Activated CD8-positive, alpha-beta memory T cell treated with anti-CD3 and anti-CD28 coated beads, Interleukin-2, amount 10 ng/mL, durations not matched to agents 7 days and 5 days (primary cell): ENCODE results near the gene NCK1. TPM values are rescaled to one million over a fixed set of nuclear protein-coding genes. Genes with fewer than 3 reads are reported as not detected.

Source experiments
- ATAC-seq: fragments of 150-1000 bp; cut with Tn5 transposase; one replicate; pipeline ENCODE4 v1.10.0; 2021; ENCODE audit warnings: moderate library complexity
- CTCF ChIA-PET: fragments of 350-600 bp; sonication (Branson Sonifier 250); formaldehyde crosslinking; loops from one replicate; lab custom pipeline; 2021; ENCODE audit warnings: antibody characterized with exemption; lab: Charles Lee
- DNase-seq: peaks from one replicate; pipeline ENCODE4 v3.0.0-alpha.2; 2020
- H3K27ac Mint-ChIP-seq: one replicate; pipeline ENCODE4 v1.8.0; 2021; ENCODE audit warnings: mild to moderate bottlenecking, mixed read lengths
- H3K27me3 Mint-ChIP-seq: one replicate; pipeline ENCODE4 v1.8.0; 2021; ENCODE audit warnings: mixed read lengths
- H3K36me3 Mint-ChIP-seq: one replicate; pipeline ENCODE4 v1.8.0; 2021; ENCODE audit warnings: mild to moderate bottlenecking, mixed read lengths
- H3K4me1 Mint-ChIP-seq: one replicate; pipeline ENCODE4 v1.8.0; 2021; ENCODE audit warnings: mixed read lengths
- H3K4me3 Mint-ChIP-seq: one replicate; pipeline ENCODE4 v1.8.0; 2021; ENCODE audit warnings: mild to moderate bottlenecking, moderate library complexity, mixed read lengths
- H3K9me3 Mint-ChIP-seq: one replicate; pipeline ENCODE4 v1.8.0; 2022; ENCODE audit warnings: low read depth, mixed read lengths
- total RNA-seq, 2 experiments: library from RNA; stranded (reverse); gene quantifications; one replicate each; pipeline ENCODE4 v1.2.3, GENCODE V29; 2021

NCK1 gene
- total RNA-seq, 2 experiments from 2014 or later = 37.1 to 37.4 TPM

DNA sequence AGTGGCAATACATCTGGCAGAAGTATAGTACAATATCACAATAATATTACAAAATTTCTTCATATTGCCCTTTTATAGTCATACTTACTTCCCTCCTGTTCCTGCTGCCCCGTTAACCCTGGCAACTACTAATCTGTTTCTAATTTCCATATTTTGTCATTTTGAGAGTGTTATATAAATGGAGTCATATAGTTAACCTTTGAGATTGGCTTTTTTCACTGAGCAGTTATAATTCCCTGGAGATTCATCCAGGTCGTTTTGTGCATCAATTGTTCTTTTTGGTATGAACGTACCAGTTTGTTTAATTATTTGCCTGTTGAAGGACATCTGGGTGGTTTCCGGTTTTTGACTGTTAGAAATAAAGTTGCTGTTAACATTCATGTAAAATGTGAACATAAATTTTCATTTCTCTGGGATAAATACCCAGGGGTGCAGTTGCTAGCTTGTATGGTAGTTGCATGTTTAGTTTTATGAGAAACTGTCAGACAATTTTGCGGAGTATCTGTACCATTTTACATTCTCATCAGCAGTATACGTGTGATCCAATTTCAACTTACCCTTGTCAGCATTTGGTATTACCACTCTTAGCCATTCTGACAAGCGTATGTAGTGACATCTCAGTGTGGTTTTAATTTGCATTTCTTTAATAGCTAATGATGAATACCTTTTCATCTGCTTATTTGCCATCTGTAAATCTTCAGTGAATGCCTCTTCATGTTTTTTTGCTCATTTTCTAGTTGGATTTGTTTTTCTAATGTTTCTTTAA lies 63.6 kb downstream of the NCK1 start:
- no peak overlapping the region for H3K27ac Mint-ChIP-seq
- CTCF ChIA-PET = interaction anchor here (1.0 kb wide), 1 partner anchor 64 kb away, joined by 3 read pairs; the partner anchor contains the start of gene NCK1

DNA sequence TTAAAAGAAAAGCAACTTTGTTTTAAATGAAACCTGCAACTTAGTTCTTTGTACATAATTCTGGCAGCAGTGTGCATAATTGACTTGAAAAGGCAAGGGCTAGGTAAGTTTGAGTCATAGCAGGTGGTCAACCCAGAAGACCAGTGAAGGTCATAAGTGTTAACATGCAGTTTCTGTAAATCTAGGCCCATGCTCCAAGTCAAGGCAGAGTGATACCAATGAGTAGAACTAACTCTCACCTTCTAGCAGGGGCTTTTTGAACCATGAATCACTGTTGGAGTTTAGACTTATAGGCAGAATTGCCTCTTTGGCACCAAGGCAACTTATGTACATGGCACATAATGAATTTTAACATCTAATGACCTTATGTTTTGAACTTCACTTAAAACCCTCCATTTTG lies 66.2 kb downstream of the NCK1 start:
- ATAC-seq (no peak), DNase-seq (no peak)
- Mint-ChIP-seq H3K27me3 (no peaks in the 10 kb centered on the region), H3K4me3 (no peak overlapping the region), H3K4me1 (peaks cover 35% of the 10 kb centered on the region), H3K9me3 (no peaks in the 10 kb centered on the region), H3K27ac (no peak overlapping the region), H3K36me3 (peaks cover 35% of the 10 kb centered on the region)
- CTCF ChIA-PET = no interaction called here

More for the DNA sequence above, 63.6 kb downstream of the NCK1 start:
- DNase-seq (no peak), ATAC-seq (no peak)
- Mint-ChIP-seq H3K4me3 (no peak overlapping the region), H3K27me3 (no peaks in the 10 kb centered on the region), H3K9me3 (no peaks in the 10 kb centered on the region), H3K4me1 (peaks cover 41% of the 10 kb centered on the region), H3K36me3 (peaks cover 31% of the 10 kb centered on the region)

DNA sequence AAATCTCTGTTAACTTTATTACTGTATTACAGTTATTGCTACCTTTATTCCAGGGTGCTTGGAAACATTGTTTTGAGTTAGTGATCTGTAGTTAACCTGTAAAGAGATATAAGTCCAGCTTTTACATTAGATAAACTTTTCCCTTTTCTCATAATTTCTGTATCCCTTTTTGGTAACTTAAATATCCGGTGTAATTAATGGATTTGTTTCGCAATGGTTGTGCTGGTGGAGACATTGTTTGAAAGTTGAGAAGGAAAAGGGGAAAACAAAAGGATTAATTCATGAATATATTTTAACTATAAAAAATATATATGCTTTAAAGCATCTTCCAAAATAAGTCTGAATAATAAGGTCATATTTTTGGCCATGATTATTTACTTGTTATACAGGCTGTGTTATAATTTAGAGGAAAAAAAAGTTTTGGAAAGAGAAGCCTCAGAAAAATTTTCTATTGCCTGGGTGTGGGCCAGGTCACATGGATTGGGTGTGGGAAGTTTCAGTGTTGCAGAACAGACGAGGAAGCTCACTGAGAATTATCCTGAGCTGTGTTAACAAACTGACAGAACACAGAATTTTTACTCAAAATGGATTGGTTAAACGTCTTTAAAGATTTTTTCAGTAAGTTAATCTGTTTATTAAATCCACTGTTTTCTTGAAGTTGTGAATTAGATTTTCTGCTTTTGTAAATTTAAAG lies 68.1 kb downstream of the NCK1 start:
- Mint-ChIP-seq H3K4me3 (no peak overlapping the region), H3K27ac (no peak overlapping the region), H3K27me3 (no peaks in the 10 kb centered on the region), H3K36me3 (peaks cover 44% of the 10 kb centered on the region), H3K9me3 (no peaks in the 10 kb centered on the region), H3K4me1 (peaks cover 32% of the 10 kb centered on the region)
- ATAC-seq (no peak), DNase-seq (no peak)
- CTCF ChIA-PET = interaction anchor here (1.3 kb wide), 1 partner anchor 69 kb away, joined by 3 read pairs; the partner anchor contains the start of gene NCK1

DNA sequence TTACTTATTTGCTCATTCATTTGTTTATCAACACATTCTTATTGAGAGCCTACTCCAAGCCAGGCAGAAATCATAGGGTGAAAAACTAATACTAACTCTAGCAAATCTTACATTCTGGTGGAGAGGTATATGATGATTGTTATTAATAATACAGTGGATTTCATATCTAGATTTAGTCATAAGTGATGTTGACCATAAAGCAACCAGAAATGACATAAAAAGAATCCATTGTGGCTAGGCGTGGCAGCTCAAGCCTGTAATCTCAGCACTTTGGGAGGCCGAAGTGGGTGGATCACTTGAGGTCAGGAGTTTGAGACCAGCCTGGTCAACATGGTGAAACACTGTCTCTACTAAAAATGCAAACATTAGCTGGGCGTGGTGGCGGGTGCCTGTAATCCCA lies 69.6 kb downstream of the NCK1 start:
- H3K4me3 Mint-ChIP-seq = no peak overlapping the region
- H3K27ac Mint-ChIP-seq = no peak overlapping the region
- CTCF ChIA-PET = interaction anchor here (0.7 to 1.3 kb wide), 2 partner anchors 30 to 70 kb away, joined by 3 read pairs; partner anchors contain the start of gene NCK1
- DNase-seq (no peak), ATAC-seq (no peak)
- peaks cover 50% of the 10 kb centered on the region for H3K36me3 Mint-ChIP-seq
- H3K9me3 Mint-ChIP-seq = no peaks in the 10 kb centered on the region
- peaks cover 30% of the 10 kb centered on the region for H3K4me1 Mint-ChIP-seq
- H3K27me3 Mint-ChIP-seq = no peaks in the 10 kb centered on the region

DNA sequence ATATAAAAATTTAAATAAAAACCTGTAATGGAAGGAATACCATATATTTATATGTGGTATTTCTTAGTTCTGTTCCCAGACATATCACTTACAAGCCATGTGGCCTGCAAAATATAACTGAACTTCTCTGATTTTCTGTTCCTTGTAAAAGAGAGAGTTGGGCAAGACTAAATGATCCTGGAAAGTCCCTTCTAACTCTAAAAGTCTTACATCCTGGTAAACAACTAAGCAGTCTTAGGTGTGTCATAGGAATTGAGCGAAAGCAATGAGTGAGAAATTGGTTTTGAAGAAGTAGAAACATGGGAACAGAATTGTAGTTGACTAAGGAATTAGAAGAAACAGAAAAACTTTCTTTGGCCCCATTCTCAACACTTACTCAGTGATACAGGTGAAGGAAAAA lies 70.5 kb downstream of the NCK1 start:
- Mint-ChIP-seq H3K27me3 (no peaks in the 10 kb centered on the region), H3K9me3 (no peaks in the 10 kb centered on the region), H3K36me3 (peaks cover 55% of the 10 kb centered on the region), H3K4me3 (no peak overlapping the region), H3K27ac (no peak overlapping the region), H3K4me1 (peaks cover 27% of the 10 kb centered on the region)
- CTCF ChIA-PET = no interaction called here
- ATAC-seq (no peak), DNase-seq (no peak)

DNA sequence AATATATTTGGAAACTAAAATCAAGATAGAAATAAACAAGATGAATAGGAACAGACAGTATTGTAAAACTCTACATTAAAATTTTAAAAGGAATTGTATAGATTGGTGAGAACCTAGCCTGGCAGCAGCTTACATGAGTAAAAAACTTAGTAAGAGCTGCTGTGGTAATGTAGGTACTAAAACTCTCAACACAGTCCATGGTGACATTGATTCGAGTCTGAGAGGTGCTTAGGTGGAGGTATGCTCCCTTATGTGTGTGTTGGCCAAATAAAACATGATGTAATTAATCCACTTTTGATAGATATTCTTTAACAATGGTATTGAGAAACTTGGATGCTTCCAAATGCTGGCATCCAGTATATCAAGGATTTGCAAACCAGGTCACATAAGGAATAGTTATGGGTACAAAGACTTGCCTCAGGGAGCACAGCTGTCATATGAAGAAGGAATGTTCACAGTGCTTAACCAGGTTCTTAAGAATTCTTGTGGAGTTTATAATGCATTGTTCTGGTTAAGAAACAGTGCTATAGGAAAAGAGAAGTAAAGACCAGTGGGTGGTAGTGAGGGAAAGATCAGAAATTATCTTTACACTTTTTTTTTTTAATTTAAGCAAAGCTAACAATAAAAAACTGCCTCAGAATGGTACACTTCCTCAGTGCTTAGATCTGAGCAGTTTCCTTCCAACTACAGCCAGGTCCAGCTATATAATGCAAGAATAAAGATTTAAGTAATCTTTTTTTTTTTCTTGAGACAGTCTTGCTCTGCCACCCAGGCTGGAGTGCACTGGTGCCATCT lies 71.2 kb downstream of the NCK1 start:
- CTCF ChIA-PET = no interaction called here
- DNase-seq (no peak), ATAC-seq (no peak)
- no peaks in the 10 kb centered on the region for H3K27me3 Mint-ChIP-seq
- H3K4me1 Mint-ChIP-seq = peaks cover 24% of the 10 kb centered on the region
- no peak overlapping the region for H3K27ac Mint-ChIP-seq
- H3K9me3 Mint-ChIP-seq = no peaks in the 10 kb centered on the region
- peaks cover 54% of the 10 kb centered on the region for H3K36me3 Mint-ChIP-seq
- H3K4me3 Mint-ChIP-seq = no peak overlapping the region

DNA sequence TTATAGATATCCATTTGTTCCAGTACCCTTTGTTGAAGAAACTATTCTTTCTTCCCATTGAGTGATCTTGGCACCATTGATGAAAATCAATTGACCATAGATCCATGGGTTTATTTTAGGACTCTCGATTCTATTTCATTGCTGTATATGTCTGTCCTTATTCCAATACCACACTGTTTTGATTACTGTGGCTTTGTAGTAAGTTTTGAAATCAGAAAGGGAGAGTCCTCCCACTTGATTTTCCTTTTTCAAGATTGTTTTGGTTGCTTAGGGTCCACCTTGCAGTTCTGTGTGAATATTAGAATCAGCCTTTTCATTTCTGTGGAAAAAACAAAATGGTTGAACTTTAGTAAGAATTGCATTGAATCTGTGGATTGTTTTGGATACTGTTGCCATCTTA lies 75.2 kb downstream of the NCK1 start:
- no peaks in the 10 kb centered on the region for H3K27me3 Mint-ChIP-seq
- CTCF ChIA-PET = no interaction called here

DNA sequence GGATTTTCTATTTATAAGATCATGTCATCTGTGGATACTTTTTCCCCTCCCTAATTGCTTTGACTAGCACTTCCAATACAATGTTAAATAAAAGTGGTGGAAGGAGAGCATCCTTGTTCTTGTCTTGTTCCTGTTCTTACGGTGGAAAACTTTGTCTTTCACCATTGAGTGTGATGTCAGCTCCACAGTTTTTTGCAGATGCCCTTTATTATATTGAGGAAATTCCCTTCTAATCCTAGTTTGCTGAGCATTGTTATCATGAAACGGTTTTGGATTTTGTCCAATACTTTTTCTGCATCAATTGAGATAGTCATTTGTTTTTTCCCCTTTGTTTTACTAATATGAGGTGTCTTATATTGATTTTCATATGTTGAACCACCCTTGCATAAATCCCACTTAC lies 75.8 kb downstream of the NCK1 start:
- Mint-ChIP-seq H3K4me1 (peaks cover 21% of the 10 kb centered on the region), H3K27ac (no peak overlapping the region), H3K4me3 (no peak overlapping the region), H3K27me3 (no peaks in the 10 kb centered on the region), H3K36me3 (peaks cover 39% of the 10 kb centered on the region), H3K9me3 (no peaks in the 10 kb centered on the region)
- no peak for DNase-seq
- no peak for ATAC-seq
- CTCF ChIA-PET = interaction anchor here (0.5 kb wide), 1 partner anchor 1388 kb away, joined by 3 read pairs; no protein-coding TSS in a partner anchor

More for the DNA sequence above, 75.2 kb downstream of the NCK1 start:
- peaks cover 22% of the 10 kb centered on the region for H3K4me1 Mint-ChIP-seq
- DNase-seq = no peak
- H3K36me3 Mint-ChIP-seq = peaks cover 39% of the 10 kb centered on the region
- no peak for ATAC-seq
- H3K9me3 Mint-ChIP-seq = no peaks in the 10 kb centered on the region
- no peak overlapping the region for H3K4me3 Mint-ChIP-seq
- H3K27ac Mint-ChIP-seq = no peak overlapping the region

DNA sequence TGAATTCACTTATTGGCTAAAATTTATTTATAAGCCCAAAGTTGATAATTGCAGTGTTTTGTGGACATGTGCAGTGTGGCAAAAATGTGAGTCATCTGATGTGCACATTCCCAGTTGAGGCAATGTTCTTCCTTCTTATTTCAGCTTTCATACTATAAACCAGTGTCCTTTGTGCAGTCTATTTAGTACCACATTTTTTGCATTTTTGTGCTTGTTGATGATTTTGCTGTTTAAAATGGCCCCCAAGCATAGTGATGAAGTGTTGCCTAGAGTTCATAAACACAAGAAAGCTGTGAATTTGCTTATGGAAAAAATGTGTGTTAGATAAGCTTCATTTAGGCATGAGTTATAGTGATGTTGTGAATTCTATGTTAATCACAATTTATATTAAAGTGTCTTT lies 76.3 kb downstream of the NCK1 start:
- Mint-ChIP-seq H3K4me3 (no peak overlapping the region), H3K9me3 (no peaks in the 10 kb centered on the region), H3K27ac (no peak overlapping the region), H3K36me3 (peaks cover 35% of the 10 kb centered on the region), H3K27me3 (no peaks in the 10 kb centered on the region), H3K4me1 (peaks cover 24% of the 10 kb centered on the region)
- DNase-seq = no peak
- CTCF ChIA-PET = interaction anchor here (0.5 to 0.8 kb wide), 2 partner anchors 76 to 1388 kb away, joined by 3 read pairs; no protein-coding TSS in a partner anchor
- ATAC-seq = no peak

DNA sequence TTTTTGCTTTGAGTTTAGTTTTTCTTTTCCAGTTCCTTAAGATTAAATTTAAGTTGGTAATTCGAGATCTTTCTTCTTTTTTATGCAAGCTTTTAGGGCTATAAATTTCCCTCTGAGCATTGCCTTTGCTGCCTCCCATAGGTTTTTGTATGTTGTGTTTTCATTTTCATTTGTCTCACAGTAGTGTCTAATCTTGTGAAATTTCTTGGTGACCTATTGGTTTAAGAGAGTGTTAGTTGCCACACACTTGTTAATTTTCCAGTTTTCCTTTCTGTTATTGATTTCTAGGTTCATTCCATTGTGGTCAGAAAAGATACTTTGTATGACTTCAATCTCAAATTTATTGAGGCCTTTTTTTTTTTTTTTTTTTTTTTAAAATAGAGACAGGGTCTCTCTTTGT lies 77.5 kb downstream of the NCK1 start:
- Mint-ChIP-seq H3K4me1 (peaks cover 26% of the 10 kb centered on the region), H3K4me3 (no peak overlapping the region), H3K27ac (no peak overlapping the region), H3K9me3 (no peaks in the 10 kb centered on the region), H3K36me3 (peaks cover 36% of the 10 kb centered on the region), H3K27me3 (no peaks in the 10 kb centered on the region)
- CTCF ChIA-PET = no interaction called here
- ATAC-seq = no peak
- DNase-seq = no peak

DNA sequence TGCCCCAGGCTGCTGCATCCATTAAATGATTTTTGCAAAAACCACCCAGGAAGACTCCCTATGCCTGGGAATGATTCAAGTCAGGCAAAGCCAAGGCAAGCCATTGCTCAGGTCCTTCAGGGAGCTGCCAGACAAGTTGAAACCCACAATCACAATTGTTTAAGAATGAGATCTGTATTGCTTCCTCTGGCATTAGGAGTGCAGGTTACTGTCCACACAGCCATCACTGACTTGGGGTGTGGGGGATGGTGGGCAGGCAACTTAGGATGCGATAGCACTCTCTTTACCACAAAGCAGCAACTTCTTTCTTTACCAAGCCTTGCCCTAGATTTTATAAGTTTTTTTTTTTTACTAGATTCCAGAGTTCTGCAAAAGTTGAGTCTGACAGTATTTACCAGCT lies 80.8 kb downstream of the NCK1 start:
- DNase-seq (no peak), ATAC-seq (no peak)
- CTCF ChIA-PET = no interaction called here
- Mint-ChIP-seq H3K27me3 (no peaks in the 10 kb centered on the region), H3K4me3 (no peak overlapping the region), H3K27ac (no peak overlapping the region), H3K36me3 (peaks cover 31% of the 10 kb centered on the region), H3K4me1 (peaks cover 26% of the 10 kb centered on the region), H3K9me3 (no peaks in the 10 kb centered on the region)

DNA sequence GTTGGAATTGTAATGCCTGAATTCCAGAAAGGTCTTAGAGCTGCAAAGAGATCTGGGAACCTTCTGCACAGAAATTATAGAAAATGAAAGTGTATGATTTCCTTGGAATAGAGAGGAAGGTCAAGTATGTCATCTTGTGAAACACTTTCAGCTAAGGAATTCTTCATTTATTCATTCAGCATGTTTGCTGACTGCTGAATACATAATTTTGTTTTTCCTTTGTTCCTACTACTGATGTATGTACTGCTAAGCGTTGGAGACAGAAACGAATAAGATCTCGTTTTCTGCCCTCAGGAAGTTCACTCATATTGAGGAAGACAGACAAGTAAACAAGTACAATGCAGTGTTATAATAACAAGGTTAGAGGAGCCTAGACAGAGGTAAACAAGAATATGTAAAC lies 81.4 kb downstream of the NCK1 start:
- no peak for DNase-seq
- no peak for ATAC-seq
- H3K27me3 Mint-ChIP-seq = no peaks in the 10 kb centered on the region
- no peak overlapping the region for H3K4me3 Mint-ChIP-seq
- peaks cover 22% of the 10 kb centered on the region for H3K4me1 Mint-ChIP-seq
- CTCF ChIA-PET = no interaction called here
- peaks cover 32% of the 10 kb centered on the region for H3K36me3 Mint-ChIP-seq
- no peak overlapping the region for H3K27ac Mint-ChIP-seq
- H3K9me3 Mint-ChIP-seq = no peaks in the 10 kb centered on the region

DNA sequence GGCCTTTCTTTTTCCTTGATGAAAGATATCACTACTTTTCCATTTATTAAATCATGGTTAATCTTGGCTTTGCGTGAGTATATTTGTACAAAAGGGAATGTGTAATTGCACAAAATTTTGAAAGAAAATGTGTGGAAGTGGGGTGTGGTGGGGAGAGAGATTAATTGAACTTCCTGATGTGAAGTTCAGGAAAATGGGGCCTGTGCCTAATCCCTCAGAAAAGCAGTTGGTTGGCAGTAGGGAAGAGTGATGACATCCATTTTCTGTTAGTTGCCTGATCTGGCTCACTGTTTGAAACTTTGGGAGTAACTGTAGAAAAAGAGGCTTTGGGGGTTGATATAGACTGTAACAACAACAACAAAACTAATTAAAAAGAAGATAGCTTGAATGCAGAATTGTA lies 85.0 kb downstream of the NCK1 start:
- no peaks in the 10 kb centered on the region for H3K9me3 Mint-ChIP-seq
- DNase-seq (no peak), ATAC-seq (no peak)
- peaks cover 11% of the 10 kb centered on the region for H3K4me1 Mint-ChIP-seq
- CTCF ChIA-PET = no interaction called here
- H3K27me3 Mint-ChIP-seq = no peaks in the 10 kb centered on the region
- H3K36me3 Mint-ChIP-seq = peaks cover 29% of the 10 kb centered on the region
- no peak overlapping the region for H3K27ac Mint-ChIP-seq
- no peak overlapping the region for H3K4me3 Mint-ChIP-seq
